Left lung (tissue), 10 donors: ENCODE results near the gene OSBPL3. TPM values are rescaled to one million over a fixed set of nuclear protein-coding genes. Genes with fewer than 3 reads are reported as not detected.

Experiments used
- ATAC-seq: fragments of 200-7000 bp; cut with Tn5 transposase; one replicate; pipeline ENCODE4 v1.9.1; 2020; ENCODE audit warnings: moderate library complexity
- DNase-seq, 4 donors: peaks; one replicate each; pipeline ENCODE4 v3.0.0-alpha.2; 2013 to 2020
- H3K27ac ChIP-seq, 2 donors: fragments of 200-600 bp; sonication (generic) in 1 of 2; one replicate each; pipeline versions ENCODE4 v1.5.0 to v1.8.0; 2020 to 2021
- H3K27me3 ChIP-seq, 2 donors: fragments of 200-600 bp; sonication (generic) in 1 of 2; one replicate each; pipeline versions ENCODE4 v1.5.0 to v1.8.0; 2020 to 2021
- H3K36me3 ChIP-seq, 2 donors: fragments of 200-600 bp; sonication (generic) in 1 of 2; one replicate each; pipeline versions ENCODE4 v1.5.0 to v1.8.0; 2020 to 2021
- H3K4me1 ChIP-seq, 2 donors: fragments of 200-600 bp; one replicate each; pipeline ENCODE4 v1.8.0; 2021
- H3K4me3 ChIP-seq, 2 donors: fragments of 200-600 bp; sonication (generic) in 1 of 2; one replicate each; pipeline versions ENCODE4 v1.5.0 to v1.8.0; 2020 to 2021; ENCODE audit warnings: mild to moderate bottlenecking in 1 of 2
- H3K9me3 ChIP-seq, 2 donors: fragments of 200-600 bp; sonication (generic) in 1 of 2; one replicate each; pipeline versions ENCODE4 v1.5.0 to v1.8.0; 2020 to 2021
- intact Hi-C, 2 donors: fragments of 100-400 bp; cut with DNase I; formaldehyde crosslinking; loops; one replicate each; pipeline versions ENCODE4 v1.11.2 to v1.14.2; 2022
- polyA plus RNA-seq, 6 donors: library from polyadenylated mRNA; unstranded; fragments of 120-200 nt; gene quantifications; one replicate each; pipeline ENCODE4 v1.2.1, GENCODE V29; 2013; ENCODE audit not compliant: insufficient read length in 6 of 6
- total RNA-seq, 2 donors: library from RNA; stranded (reverse); fragmentation: NEBNext Ultra II Directional; extraction: Animal tissue kit (Norgen Biotek cat#: 25700); gene quantifications; one replicate each; pipeline ENCODE4 v1.2.1, GENCODE V29; 2021
- TF ChIP-seq, protein P1 (sequence below), 2 donors: fragments of 200-600 bp; sonication (generic) in 1 of 2; IDR thresholded peaks; one replicate each; pipeline versions ENCODE4 v1.5.0 to v1.8.0; 2021; ENCODE audit warnings: antibody characterized with exemption in 2 of 2
- donor health status: DM: no; HTN: yes; CAD: no.
- donor health status: DM: no; HTN: no; CAD: no.

OSBPL3 gene
- total and polyA plus RNA-seq, 8 donors: 2.3 to 30.5 (median 3.3) TPM

DNA sequence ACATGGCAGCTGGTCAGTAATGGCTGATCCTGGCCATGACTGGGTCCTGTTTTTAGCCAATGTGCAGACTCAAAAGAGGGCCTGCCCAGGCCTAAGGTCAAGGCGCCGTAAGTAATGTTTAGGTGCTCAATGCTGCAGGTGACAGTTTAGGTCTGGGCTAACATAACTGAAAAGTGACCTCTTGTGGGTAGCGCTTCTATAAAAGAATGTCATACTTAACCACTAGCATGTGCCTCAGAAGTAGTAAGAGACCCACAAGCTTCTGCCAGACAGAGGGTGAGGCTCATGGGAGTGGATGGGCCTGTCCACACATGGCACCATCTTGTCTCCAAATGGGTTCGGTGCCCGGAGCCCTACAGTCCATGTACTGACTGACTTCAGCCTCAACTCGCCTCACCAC is 132.2 kb downstream of the OSBPL3 start:
- intact Hi-C loops: no loop called here
- DNase-seq (no peak), ATAC-seq (no peak)
- H3K9me3 ChIP-seq: no peaks in the 10 kb centered on the region
- no peak overlapping the region for H3K4me3 ChIP-seq
- H3K27ac ChIP-seq: no peak overlapping the region
- peaks cover 0 to 16% of the 10 kb centered on the region in 2 donors for H3K36me3 ChIP-seq
- H3K27me3 ChIP-seq: no peaks in the 10 kb centered on the region
- no peaks in the 10 kb centered on the region for H3K4me1 ChIP-seq
- TF ChIP-seq, protein P1, sequence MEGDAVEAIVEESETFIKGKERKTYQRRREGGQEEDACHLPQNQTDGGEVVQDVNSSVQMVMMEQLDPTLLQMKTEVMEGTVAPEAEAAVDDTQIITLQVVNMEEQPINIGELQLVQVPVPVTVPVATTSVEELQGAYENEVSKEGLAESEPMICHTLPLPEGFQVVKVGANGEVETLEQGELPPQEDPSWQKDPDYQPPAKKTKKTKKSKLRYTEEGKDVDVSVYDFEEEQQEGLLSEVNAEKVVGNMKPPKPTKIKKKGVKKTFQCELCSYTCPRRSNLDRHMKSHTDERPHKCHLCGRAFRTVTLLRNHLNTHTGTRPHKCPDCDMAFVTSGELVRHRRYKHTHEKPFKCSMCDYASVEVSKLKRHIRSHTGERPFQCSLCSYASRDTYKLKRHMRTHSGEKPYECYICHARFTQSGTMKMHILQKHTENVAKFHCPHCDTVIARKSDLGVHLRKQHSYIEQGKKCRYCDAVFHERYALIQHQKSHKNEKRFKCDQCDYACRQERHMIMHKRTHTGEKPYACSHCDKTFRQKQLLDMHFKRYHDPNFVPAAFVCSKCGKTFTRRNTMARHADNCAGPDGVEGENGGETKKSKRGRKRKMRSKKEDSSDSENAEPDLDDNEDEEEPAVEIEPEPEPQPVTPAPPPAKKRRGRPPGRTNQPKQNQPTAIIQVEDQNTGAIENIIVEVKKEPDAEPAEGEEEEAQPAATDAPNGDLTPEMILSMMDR (IDR thresholded peaks at IDR 0.05): no peak

DNA sequence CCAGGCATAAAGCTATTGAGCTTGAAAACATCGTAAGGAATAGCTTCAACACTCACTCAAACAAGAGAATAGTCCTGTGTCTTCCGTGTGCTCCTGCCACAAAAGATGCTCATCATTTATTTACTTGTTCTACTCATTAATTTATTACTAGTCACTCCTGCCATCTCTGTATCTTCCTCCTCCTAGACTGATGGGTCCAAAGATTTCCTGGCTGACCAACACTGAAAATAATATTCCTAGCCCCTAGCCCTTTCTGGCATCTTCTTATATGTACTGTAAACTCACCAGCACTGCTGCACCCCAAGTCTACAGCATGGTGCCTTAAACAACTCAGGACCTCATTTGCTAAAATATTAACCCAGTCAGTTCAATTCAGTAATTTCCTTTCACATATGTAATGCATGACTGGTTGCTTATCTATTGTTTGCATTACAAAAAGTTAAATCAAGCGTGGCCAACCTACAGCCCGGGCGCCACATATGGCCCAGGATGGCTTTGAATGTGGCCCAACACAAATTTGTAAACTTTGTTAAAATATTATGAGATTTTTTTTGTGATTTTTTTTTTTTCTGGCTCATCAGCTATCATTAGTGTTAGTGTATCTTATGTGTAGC is 136.1 kb downstream of the OSBPL3 start:
- H3K9me3 ChIP-seq: no peaks in the 10 kb centered on the region
- H3K4me3 ChIP-seq: no peak overlapping the region
- H3K4me1 ChIP-seq: no peaks in the 10 kb centered on the region
- H3K36me3 ChIP-seq: no peaks in the 10 kb centered on the region
- no peaks in the 10 kb centered on the region for H3K27me3 ChIP-seq
- no peak for ATAC-seq
- TF ChIP-seq, protein P1 (IDR thresholded peaks at IDR 0.05): no peak
- intact Hi-C loops: no loop called here
- no peak for DNase-seq
- H3K27ac ChIP-seq: no peak overlapping the region

DNA sequence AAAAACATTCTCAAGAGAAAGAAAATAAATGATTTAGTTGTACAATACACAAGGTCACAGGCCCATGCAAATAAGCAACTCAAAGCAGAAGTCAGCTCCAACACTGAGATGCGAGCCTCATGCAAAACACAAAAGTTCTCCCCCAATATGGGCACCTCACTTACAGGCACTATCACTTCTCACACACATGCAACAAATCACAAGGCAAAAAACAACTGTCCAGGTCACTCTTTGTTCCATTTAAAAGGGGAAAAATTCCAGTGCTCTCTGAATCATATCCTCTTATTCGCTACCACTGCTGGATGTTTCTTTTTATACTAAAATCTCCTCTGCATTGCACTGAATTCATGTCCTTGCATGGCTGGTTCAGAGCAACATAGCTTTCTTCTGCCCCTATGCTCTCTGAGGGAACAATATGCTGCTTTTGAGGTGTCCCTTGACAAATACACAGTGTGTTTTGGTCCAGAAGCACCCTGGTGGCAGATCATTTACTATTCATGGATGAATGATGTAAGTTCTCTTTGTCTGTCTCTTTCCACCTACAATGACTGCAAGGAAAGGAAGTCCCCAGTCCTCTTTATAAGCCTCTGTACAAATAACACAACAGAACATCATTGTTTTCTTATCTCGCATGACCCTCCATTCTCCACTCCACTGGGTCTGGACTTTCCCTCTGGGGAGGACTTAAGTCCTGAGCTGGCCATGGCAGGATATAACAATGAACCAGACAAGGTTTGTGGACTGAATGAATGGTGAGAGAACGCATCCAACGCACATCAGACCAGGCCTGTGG is 137.3 kb downstream of the OSBPL3 start:
- TF ChIP-seq, protein P1 (IDR thresholded peaks at IDR 0.05): no peak
- intact Hi-C loops: no loop called here

DNA sequence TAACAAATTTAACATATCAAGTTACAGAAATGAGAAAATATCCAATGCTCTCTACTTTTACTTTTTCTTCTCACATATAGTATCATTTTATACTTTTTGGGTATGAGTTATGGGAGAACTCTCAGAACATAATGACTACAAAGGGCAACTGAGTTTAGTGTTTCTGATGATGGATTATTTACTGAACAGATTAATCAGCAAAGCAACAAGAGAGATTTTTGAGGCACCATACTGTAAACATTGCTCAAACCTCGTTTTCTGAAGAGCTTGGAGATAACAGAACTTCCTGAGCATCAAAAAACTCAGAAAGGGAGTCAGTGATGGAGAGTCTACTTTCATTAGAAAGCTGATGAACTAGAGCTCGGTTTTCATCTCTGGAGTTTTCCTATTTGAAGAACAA is 137.9 kb downstream of the OSBPL3 start:
- TF ChIP-seq, protein P1 (IDR thresholded peaks at IDR 0.05): no peak
- intact Hi-C loops: no loop called here
- H3K36me3 ChIP-seq: no peaks in the 10 kb centered on the region
- no peaks in the 10 kb centered on the region for H3K9me3 ChIP-seq
- H3K27ac ChIP-seq: no peak overlapping the region
- DNase-seq (no peak), ATAC-seq (no peak)
- no peaks in the 10 kb centered on the region for H3K4me1 ChIP-seq
- H3K27me3 ChIP-seq: no peaks in the 10 kb centered on the region
- H3K4me3 ChIP-seq: no peak overlapping the region

More for the DNA sequence above, 137.3 kb downstream of the OSBPL3 start:
- H3K4me3 ChIP-seq: no peak overlapping the region
- H3K27me3 ChIP-seq: no peaks in the 10 kb centered on the region
- H3K4me1 ChIP-seq: no peaks in the 10 kb centered on the region
- ATAC-seq: no peak
- H3K9me3 ChIP-seq: no peaks in the 10 kb centered on the region
- H3K27ac ChIP-seq: no peak overlapping the region
- no peaks in the 10 kb centered on the region for H3K36me3 ChIP-seq
- DNase-seq: no peak

DNA sequence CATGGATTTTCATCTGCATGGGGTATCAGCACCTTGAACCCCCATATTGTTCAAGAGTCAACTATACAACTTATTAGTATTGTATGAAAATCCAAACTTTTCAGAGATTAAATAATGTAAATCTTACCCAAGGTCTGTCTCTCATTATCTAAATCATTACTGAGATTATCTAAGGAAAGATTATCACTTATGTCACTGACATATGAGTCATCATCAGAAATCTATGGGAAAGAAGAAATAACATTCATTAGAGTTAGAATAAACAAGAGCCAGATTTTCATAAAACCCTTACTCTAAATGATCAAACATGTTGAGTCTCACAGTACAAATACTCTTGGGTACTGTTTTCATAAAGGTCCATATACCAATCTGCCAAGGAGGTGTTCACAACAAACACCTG is 139.4 kb downstream of the OSBPL3 start:
- Histone ChIP-seq H3K4me3 (no peak overlapping the region), H3K27ac (no peak overlapping the region), H3K4me1 (no peaks in the 10 kb centered on the region), H3K36me3 (no peaks in the 10 kb centered on the region), H3K27me3 (no peaks in the 10 kb centered on the region), H3K9me3 (no peaks in the 10 kb centered on the region)
- intact Hi-C loops: no loop called here
- TF ChIP-seq, protein P1 (IDR thresholded peaks at IDR 0.05): no peak
- no peak for ATAC-seq
- no peak for DNase-seq
